Measurements from ENCODE around the gene SV2C. TPM values are rescaled to one million over a fixed set of nuclear protein-coding genes. Genes with fewer than 3 reads are reported as not detected.

Gene SV2C
- total RNA-seq, 3 donors from 2014 or later = 0.54 to 1.2 (median 0.58) TPM

- no peaks in the 10 kb centered on the region for H3K9me3 ChIP-seq
- intact Hi-C loops (cut with DNase I, micrococcal nuclease) = no loop called here
- no peaks in the 10 kb centered on the region for H3K36me3 ChIP-seq (ENCODE audit: low read depth)
- no peak overlapping the region for H3K4me3 ChIP-seq
- TF ChIP-seq, protein P1, sequence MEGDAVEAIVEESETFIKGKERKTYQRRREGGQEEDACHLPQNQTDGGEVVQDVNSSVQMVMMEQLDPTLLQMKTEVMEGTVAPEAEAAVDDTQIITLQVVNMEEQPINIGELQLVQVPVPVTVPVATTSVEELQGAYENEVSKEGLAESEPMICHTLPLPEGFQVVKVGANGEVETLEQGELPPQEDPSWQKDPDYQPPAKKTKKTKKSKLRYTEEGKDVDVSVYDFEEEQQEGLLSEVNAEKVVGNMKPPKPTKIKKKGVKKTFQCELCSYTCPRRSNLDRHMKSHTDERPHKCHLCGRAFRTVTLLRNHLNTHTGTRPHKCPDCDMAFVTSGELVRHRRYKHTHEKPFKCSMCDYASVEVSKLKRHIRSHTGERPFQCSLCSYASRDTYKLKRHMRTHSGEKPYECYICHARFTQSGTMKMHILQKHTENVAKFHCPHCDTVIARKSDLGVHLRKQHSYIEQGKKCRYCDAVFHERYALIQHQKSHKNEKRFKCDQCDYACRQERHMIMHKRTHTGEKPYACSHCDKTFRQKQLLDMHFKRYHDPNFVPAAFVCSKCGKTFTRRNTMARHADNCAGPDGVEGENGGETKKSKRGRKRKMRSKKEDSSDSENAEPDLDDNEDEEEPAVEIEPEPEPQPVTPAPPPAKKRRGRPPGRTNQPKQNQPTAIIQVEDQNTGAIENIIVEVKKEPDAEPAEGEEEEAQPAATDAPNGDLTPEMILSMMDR (IDR thresholded peaks at IDR 0.05) = no peak
- no peak for DNase-seq
- ATAC-seq = no peak
- no peaks in the 10 kb centered on the region for H3K4me1 ChIP-seq (ENCODE audit: low read depth)
Observed at GRCh38 chr5:76134003-76134402, 50.8 kb downstream of the SV2C start.

- Histone ChIP-seq H3K36me3 (ENCODE audit: low read depth) (no peaks in the 10 kb centered on the region), H3K4me1 (ENCODE audit: low read depth) (no peaks in the 10 kb centered on the region), H3K4me3 (no peak overlapping the region), H3K9me3 (no peaks in the 10 kb centered on the region)
- DNase-seq (no peak), ATAC-seq (no peak)
- TF ChIP-seq, protein P1 (IDR thresholded peaks at IDR 0.05) = no peak
- intact Hi-C loops (cut with DNase I, micrococcal nuclease) = no loop called here
Observed at GRCh38 chr5:76134646-76135045, 51.5 kb downstream of the SV2C start.

DNA sequence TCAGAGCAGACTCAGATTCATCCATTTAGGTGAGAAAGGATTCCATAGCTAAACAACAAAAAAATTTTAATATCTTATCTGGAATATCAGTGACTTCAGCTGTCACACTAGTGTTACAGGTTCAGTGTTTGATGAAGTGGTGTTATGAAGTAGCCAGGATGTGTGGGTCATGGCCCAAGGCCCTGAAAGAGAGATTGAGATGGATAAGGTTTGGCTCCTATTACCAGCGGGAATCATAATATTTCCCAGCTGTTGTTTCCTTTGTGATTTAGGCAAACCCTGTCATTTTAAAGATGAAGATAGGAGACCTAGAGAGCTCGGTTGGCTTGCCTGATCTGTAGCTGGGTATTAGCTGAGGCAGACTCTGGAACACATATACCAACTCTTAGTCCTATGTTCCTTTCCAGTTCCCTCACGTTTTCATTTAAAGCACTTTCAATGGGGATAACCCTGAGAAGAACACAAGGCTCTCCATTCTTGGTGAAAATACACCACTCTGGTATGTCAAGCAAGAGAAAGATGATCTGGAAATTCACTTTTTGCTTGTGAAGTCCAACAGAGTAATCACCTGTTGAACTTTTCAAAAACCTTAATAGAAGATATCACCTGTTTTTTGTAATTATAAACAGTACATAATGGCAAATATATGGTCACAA is 54.8 kb downstream of the SV2C start:
- H3K4me1 ChIP-seq (ENCODE audit: low read depth) = no peaks in the 10 kb centered on the region
- H3K4me3 ChIP-seq = no peak overlapping the region
- intact Hi-C loops (cut with DNase I, micrococcal nuclease) = no loop called here
- H3K9me3 ChIP-seq = no peaks in the 10 kb centered on the region
- TF ChIP-seq, protein P1 (IDR thresholded peaks at IDR 0.05) = no peak
- DNase-seq = no peak
- no peak for ATAC-seq
- no peaks in the 10 kb centered on the region for H3K36me3 ChIP-seq (ENCODE audit: low read depth)

GRCh38 chr5:76143884-76144283 is 60.7 kb downstream of the SV2C start:
- no peak overlapping the region for H3K4me3 ChIP-seq
- no peak for DNase-seq
- no peak for ATAC-seq
- no peaks in the 10 kb centered on the region for H3K4me1 ChIP-seq (ENCODE audit: low read depth)
- TF ChIP-seq, protein P1 (IDR thresholded peaks at IDR 0.05) = no peak
- intact Hi-C loops (cut with DNase I, micrococcal nuclease) = no loop called here
- no peaks in the 10 kb centered on the region for H3K36me3 ChIP-seq (ENCODE audit: low read depth)
- H3K9me3 ChIP-seq = no peaks in the 10 kb centered on the region

- intact Hi-C loops (cut with DNase I, micrococcal nuclease) = no loop called here
- Histone ChIP-seq H3K9me3 (no peaks in the 10 kb centered on the region), H3K4me1 (ENCODE audit: low read depth) (no peaks in the 10 kb centered on the region), H3K4me3 (no peak overlapping the region), H3K36me3 (ENCODE audit: low read depth) (no peaks in the 10 kb centered on the region)
- no peak for DNase-seq
- no peak for ATAC-seq
- TF ChIP-seq, protein P1 (IDR thresholded peaks at IDR 0.05) = no peak
Observed at GRCh38 chr5:76144513-76145274, 61.5 kb downstream of the SV2C start.

Data from mucosa of descending colon (tissue), 3 donors.